GM12801 (cell line): Measurements from ENCODE around the gene CFAP410.

ENCODE experiments used
- TF ChIP-seq, protein P1 (sequence below): IDR thresholded peaks from one replicate; pipeline ENCODE4 v1.5.1; 2011; ENCODE audit warnings: control low read depth; ENCODE audit not compliant: insufficient read length; ENCODE audit errors: extremely low read depth

CFAP410 gene

DNA sequence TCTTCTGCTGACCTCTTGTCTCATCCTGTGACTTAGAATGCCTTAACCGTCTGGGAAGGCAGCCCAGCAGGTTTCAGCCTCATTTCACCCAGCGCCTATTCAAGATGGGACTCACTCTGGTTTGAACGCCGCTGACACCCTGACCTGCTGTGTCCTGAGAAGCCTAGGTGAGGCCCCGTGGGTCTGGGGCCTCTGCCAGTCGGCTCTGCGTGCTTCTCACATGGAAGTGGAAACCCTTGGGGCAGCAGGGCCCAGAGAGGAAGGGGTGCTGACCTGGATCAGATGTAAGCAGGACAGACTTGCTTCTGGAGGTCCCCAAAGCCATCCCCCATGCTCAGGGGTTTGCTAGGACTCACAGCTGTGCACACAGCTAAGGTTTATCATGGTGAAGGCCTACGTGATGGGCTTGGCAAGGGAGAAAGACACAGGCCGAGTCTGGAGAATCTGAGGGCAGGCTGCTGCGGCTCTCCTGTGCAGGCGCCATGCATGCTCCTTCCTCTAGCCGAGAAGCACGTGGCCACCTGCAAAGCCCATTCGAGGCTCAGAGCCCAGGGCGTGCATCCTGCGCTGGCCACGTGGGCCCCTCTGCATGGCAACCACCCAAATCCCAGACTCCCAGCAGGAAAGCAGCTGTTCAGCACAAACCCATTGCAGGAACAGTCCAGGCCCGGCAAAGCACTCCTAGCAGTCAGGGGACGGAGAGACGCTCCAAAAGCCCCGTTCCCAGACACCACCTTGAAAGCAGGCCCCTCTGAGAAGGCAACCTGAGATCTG lies 18.1 kb upstream of the CFAP410 start:
- TF ChIP-seq, protein P1, sequence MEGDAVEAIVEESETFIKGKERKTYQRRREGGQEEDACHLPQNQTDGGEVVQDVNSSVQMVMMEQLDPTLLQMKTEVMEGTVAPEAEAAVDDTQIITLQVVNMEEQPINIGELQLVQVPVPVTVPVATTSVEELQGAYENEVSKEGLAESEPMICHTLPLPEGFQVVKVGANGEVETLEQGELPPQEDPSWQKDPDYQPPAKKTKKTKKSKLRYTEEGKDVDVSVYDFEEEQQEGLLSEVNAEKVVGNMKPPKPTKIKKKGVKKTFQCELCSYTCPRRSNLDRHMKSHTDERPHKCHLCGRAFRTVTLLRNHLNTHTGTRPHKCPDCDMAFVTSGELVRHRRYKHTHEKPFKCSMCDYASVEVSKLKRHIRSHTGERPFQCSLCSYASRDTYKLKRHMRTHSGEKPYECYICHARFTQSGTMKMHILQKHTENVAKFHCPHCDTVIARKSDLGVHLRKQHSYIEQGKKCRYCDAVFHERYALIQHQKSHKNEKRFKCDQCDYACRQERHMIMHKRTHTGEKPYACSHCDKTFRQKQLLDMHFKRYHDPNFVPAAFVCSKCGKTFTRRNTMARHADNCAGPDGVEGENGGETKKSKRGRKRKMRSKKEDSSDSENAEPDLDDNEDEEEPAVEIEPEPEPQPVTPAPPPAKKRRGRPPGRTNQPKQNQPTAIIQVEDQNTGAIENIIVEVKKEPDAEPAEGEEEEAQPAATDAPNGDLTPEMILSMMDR: no peak

DNA sequence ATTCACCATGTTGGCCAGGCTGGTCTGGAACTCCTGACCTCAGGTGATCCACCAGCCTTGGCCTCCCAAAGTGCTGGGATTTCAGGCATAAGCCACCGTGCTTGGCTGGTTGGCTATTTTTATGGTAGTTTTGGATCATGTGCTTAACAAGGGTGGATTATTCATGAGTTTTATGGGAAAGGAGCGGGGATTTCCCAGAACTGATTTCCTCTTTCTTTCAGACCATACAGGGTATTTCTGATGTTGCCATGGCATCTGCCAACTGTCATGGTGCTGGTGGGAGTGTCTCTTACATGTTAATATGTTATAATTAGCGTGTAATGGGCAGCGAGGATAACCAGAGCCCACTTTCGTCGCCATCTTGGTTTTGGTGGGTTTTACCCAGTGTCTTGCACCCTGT lies 17.4 kb upstream of the CFAP410 start:
- TF ChIP-seq, protein P1: no peak

DNA sequence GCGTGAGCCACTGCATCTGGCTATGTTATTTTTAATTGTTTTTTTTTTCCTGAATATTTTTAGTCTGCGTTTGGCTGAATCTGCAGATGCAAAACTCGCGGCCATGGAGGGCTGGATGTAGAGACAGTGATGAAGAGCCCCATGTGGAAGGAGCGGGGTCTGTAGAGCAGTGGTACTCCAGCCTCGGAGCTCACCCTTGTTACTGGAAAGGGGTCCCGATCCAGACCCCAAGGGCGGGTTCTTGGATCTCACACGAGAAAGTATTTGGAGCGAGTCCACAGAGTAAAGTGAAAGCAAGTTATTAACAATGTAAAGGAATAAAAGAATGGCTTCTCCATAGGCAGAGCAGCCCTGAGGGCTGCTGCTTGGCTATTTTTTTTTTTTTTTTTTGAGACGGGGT lies 17.0 kb upstream of the CFAP410 start:
- TF ChIP-seq, protein P1: no peak

- TF ChIP-seq, protein P1: no peak
These were observed 15.9 kb upstream of the CFAP410 start for GRCh38 chr21:44354775-44355771.

- TF ChIP-seq, protein P1: no peak
These were observed 14.8 kb upstream of the CFAP410 start for GRCh38 chr21:44354001-44354405.

- TF ChIP-seq, protein P1: no peak
These were observed 14.2 kb upstream of the CFAP410 start, which contains the start of gene TRPM2 for GRCh38 chr21:44353191-44353970. Gene TRPM2 (plus strand): TSS chr21:44353621. CDS start chr21:44353701, 80 bp downstream.
